CD14-positive monocyte (primary cell): Measurements from ENCODE around the gene SH2D3C. TPM values are rescaled to one million over a fixed set of nuclear protein-coding genes. Genes with fewer than 3 reads are reported as not detected.
"Not testable (repeated sequence)": the region's sequence is repeated elsewhere in the genome, so short reads cannot be mapped to it uniquely, and the experiment has no call there.

Experiments
- DNase-seq, 3 donors: peaks; one replicate each; pipeline ENCODE4 v3.0.0-alpha.2; 2011 to 2022
- H2AFZ ChIP-seq: 2 replicates; pipeline ENCODE4 v1.6.0; 2012; ENCODE audit warnings: mild to moderate bottlenecking, low read depth, low read length, inconsistent platforms; ENCODE audit not compliant: insufficient read depth, poor library complexity, severe bottlenecking
- H3K27ac ChIP-seq, 2 donors: 1 replicate in 1 of 2; 2 replicates in 1 of 2; pipeline ENCODE4 v1.5.1; 2012 to 2013; ENCODE audit warnings: low read length in 2 of 2, control low read depth in 1 of 2, inconsistent platforms in 1 of 2, low read depth in 1 of 2, mild to moderate bottlenecking in 1 of 2
- H3K27me3 ChIP-seq, 2 donors: one replicate each; pipeline versions ENCODE4 v1.6.0 to v1.6.1; 2011 to 2013; ENCODE audit warnings: low read length in 2 of 2; ENCODE audit not compliant: control insufficient read depth in 2 of 2, insufficient read depth in 2 of 2
- H3K36me3 ChIP-seq, 2 donors: replicated peaks in 1 of 2; 1 replicate in 1 of 2; 2 replicates in 1 of 2; pipeline versions ENCODE4 v1.5.1 to v1.6.1; 2012 to 2013; ENCODE audit warnings: low read length in 2 of 2, control low read depth in 1 of 2, inconsistent platforms in 1 of 2, mild to moderate bottlenecking in 1 of 2; ENCODE audit not compliant: insufficient read depth in 2 of 2, control insufficient read depth in 1 of 2
- H3K4me1 ChIP-seq, 2 donors: 1 replicate in 1 of 2; 2 replicates in 1 of 2; pipeline versions ENCODE4 v1.5.1 to v1.6.1; 2012 to 2013; ENCODE audit warnings: low read length in 2 of 2, control low read depth in 1 of 2, inconsistent platforms in 1 of 2, mild to moderate bottlenecking in 1 of 2, moderate library complexity in 1 of 2; ENCODE audit not compliant: insufficient read depth in 2 of 2, control insufficient read depth in 1 of 2
- H3K4me2 ChIP-seq: replicated peaks from 2 replicates; pipeline ENCODE3; 2012; ENCODE audit warnings: low read length, moderate library complexity, mild to moderate bottlenecking; ENCODE audit not compliant: poor library complexity, severe bottlenecking; ENCODE audit errors: extremely low read depth
- H3K4me3 ChIP-seq, 3 experiments: fragments of 200-600 bp in 1 of 3; sonication (generic) in 1 of 3; replicated peaks in 1 of 3; 1 replicate in 2 of 3; 2 replicates in 1 of 3; pipeline ENCODE4 v1.5.1; 2011 to 2013; ENCODE audit warnings: low read length in 3 of 3, mild to moderate bottlenecking in 3 of 3, control low read depth in 2 of 3, low read depth in 2 of 3, inconsistent platforms in 1 of 3, moderate library complexity in 1 of 3
- H3K79me2 ChIP-seq: 2 replicates; pipeline ENCODE4 v1.6.0; 2012; ENCODE audit warnings: mild to moderate bottlenecking, control low read depth, inconsistent platforms, low read length, moderate library complexity; ENCODE audit not compliant: insufficient read depth
- H3K9ac ChIP-seq: 2 replicates; pipeline ENCODE4 v1.6.0; 2017; ENCODE audit warnings: low read length, mild to moderate bottlenecking; ENCODE audit not compliant: insufficient read depth, poor library complexity, severe bottlenecking
- H3K9me3 ChIP-seq, 2 donors: replicated peaks in 1 of 2; 1 replicate in 1 of 2; 2 replicates in 1 of 2; pipeline versions ENCODE4 v1.5.1 to v1.6.1; 2012 to 2013; ENCODE audit warnings: low read length in 2 of 2, control low read depth in 1 of 2; ENCODE audit not compliant: control insufficient read depth in 1 of 2, insufficient read depth in 1 of 2
- H4K20me1 ChIP-seq: 2 replicates; pipeline ENCODE4 v1.6.0; 2012; ENCODE audit warnings: mild to moderate bottlenecking, low read length, control low read depth, moderate library complexity; ENCODE audit not compliant: insufficient read depth
- H3K27ac Mint-ChIP-seq, 7 donors: one replicate each; pipeline ENCODE4 v1.8.0; 2020; ENCODE audit warnings: mild to moderate bottlenecking in 7 of 7, mixed read lengths in 7 of 7, moderate library complexity in 6 of 7, inconsistent platforms in 2 of 7
- H3K27me3 Mint-ChIP-seq, 3 donors: one replicate each; pipeline ENCODE4 v1.8.0; 2021 to 2022; ENCODE audit warnings: low read depth in 3 of 3, mild to moderate bottlenecking in 3 of 3, mixed read lengths in 3 of 3, moderate library complexity in 3 of 3, inconsistent platforms in 1 of 3
- H3K36me3 Mint-ChIP-seq, 2 donors: one replicate each; pipeline ENCODE4 v1.8.0; 2020; ENCODE audit warnings: mixed read lengths in 2 of 2, inconsistent platforms in 1 of 2, mild to moderate bottlenecking in 1 of 2
- H3K4me1 Mint-ChIP-seq: one replicate; pipeline ENCODE4 v1.8.0; 2020; ENCODE audit warnings: mild to moderate bottlenecking, mixed read lengths
- H3K4me3 Mint-ChIP-seq, 2 donors: one replicate each; pipeline ENCODE4 v1.8.0; 2020; ENCODE audit warnings: mild to moderate bottlenecking in 2 of 2, mixed read lengths in 2 of 2, moderate library complexity in 1 of 2
- H3K9me3 Mint-ChIP-seq, 7 donors: one replicate each; pipeline ENCODE4 v1.8.0; 2020 to 2022; ENCODE audit warnings: mixed read lengths in 7 of 7, mild to moderate bottlenecking in 6 of 7, moderate library complexity in 6 of 7, inconsistent platforms in 2 of 7
- WGBS: methylation state at CpG from one replicate; pipeline ENCODE4 v1.1.5; 2013; ENCODE audit warnings: missing lambda C conversion rate; ENCODE audit not compliant: insufficient coverage; 5-methylcytosine and 5-hydroxymethylcytosine counted together
- intact Hi-C, 2 donors: fragments of 100-400 bp; cut with micrococcal nuclease; formaldehyde crosslinking; loops; one replicate each; pipeline versions ENCODE4 v1.15.0 to v1.15.1; 2023
- polyA plus RNA-seq, 3 donors: library from polyadenylated mRNA; depleted of rRNA in 1 of 3; unstranded in 2 of 3; stranded (reverse) in 1 of 3; fragments of 300-500 nt in 2 of 3; fragments of >200 nt in 1 of 3; fragmentation: Illumina TruSeq in 2 of 3; gene quantifications; 1 replicate in 2 of 3; 2 replicates in 1 of 3; pipeline ENCODE4 v1.2.3, GENCODE V29; 2012 to 2021
- TF ChIP-seq, protein P1 (sequence below): fragments of 200-600 bp; IDR thresholded peaks from one replicate; pipeline ENCODE4 v1.8.0; 2022; ENCODE audit warnings: antibody characterized with exemption, mild to moderate bottlenecking

SH2D3C gene
- polyA plus RNA-seq, 3 donors: 11.5 to 47.3 (median 20.5) TPM

DNA sequence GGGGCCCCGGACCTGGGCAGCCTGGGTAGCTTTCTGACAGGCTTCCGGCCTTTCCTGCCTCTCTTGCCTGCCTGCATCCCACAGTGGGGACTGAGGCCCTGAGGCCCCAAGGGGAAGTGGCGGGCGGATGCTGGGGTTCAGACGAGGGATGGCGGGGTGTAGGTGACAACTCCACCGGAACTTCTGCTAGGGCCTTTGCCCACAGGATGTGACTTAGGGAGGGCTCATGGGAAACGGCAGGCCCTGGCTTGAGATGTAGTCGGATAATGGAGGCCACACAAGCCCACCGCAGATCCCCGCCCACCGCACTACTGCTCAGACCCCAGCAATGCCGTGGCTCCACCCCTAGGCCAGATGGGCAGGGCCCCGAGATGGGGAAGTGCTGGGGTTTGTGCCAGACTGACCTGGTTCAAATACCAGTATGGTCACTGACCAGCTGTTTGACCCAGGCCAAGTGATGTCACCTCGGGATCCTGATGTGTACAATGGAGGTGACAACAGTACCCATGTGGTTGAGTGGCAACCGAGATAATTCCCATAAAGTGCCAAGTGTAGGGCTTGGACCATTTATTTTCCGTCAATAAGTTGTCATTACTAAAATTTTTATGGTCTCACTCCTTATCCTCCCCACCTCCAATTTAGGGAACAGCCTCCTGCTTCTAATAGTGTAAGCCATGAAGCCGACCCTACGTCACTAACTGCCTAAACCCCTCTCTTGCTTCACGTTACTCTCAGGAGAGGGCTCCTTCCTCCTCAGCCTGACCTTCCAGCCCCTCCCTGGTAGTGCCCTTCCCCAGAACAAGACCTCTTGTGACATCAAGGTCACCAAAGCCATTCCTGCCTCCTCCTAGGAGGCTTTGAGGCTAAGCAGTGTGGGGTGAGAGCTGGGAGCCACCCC, 4.9 kb upstream of the SH2D3C start:
- H3K4me3 ChIP-seq: peak overlapping the region in 1 of 3 experiments; percentile 72
- intact Hi-C loops: loop anchor here (1.0 to 5.0 kb wide), 4 partner anchors 12 to 211 kb away; partner anchors contain the start of gene TOR2A (in 1 of the 2)
- H3K27me3 ChIP-seq: no peaks in the 10 kb centered on the region
- H3K79me2 ChIP-seq: peaks cover 65% of the 10 kb centered on the region
- Mint-ChIP-seq H3K36me3 (peaks cover 12 to 26% of the 10 kb centered on the region in 2 donors), H3K27me3 (peaks cover 0 to 9% (median 0%) of the 10 kb centered on the region in 3 donors), H3K27ac (peak overlapping the region; percentile 93 to 99 (median 98)), H3K4me3 (peak overlapping the region; percentile 64 to 72), H3K9me3 (peaks cover 0 to 6% (median 0%) of the 10 kb centered on the region in 7 donors), H3K4me1 (peaks cover 73% of the 10 kb centered on the region)
- peaks cover 78 to 82% of the 10 kb centered on the region in 2 donors for H3K4me1 ChIP-seq
- H3K27ac ChIP-seq: peak overlapping the region; percentile 96 to 97
- no peaks in the 10 kb centered on the region for H3K9me3 ChIP-seq
- H4K20me1 ChIP-seq: peaks cover 24% of the 10 kb centered on the region
- peak overlapping the region; percentile 97 for H3K4me2 ChIP-seq
- DNase-seq: peak; percentile 93 to 95 (median 94)
- H2AFZ ChIP-seq: peak overlapping the region; percentile 28
- peaks cover 12 to 14% of the 10 kb centered on the region in 2 donors for H3K36me3 ChIP-seq
- WGBS: 0% methylated on average over 11 of the region's 20 CpGs
- peak overlapping the region; percentile 71 for H3K9ac ChIP-seq
- TF ChIP-seq, protein P1, sequence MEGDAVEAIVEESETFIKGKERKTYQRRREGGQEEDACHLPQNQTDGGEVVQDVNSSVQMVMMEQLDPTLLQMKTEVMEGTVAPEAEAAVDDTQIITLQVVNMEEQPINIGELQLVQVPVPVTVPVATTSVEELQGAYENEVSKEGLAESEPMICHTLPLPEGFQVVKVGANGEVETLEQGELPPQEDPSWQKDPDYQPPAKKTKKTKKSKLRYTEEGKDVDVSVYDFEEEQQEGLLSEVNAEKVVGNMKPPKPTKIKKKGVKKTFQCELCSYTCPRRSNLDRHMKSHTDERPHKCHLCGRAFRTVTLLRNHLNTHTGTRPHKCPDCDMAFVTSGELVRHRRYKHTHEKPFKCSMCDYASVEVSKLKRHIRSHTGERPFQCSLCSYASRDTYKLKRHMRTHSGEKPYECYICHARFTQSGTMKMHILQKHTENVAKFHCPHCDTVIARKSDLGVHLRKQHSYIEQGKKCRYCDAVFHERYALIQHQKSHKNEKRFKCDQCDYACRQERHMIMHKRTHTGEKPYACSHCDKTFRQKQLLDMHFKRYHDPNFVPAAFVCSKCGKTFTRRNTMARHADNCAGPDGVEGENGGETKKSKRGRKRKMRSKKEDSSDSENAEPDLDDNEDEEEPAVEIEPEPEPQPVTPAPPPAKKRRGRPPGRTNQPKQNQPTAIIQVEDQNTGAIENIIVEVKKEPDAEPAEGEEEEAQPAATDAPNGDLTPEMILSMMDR: no peak

DNA sequence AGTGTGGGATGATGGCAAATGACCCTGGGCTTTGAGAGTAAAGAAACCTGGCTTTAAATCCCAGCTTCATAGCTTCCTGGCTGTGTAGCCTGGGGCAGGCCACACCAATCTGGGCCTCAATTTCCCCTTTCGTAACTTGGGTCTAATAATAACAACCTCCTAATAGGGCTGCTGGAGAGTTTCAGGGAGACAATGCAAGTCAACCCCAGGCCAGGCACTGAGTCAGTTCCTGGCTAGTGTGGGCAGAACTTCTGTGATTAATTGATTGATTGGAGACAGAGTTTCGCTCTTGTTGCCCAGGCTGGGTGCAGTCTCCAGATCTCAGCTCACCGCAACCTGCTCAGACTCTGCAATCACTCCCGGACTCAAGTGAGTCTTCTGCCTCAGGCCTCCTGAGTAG, 3.3 kb upstream of the SH2D3C start:
- Mint-ChIP-seq H3K27me3 (peaks cover 0 to 9% (median 0%) of the 10 kb centered on the region in 3 donors), H3K9me3 (peaks cover 0 to 6% (median 0%) of the 10 kb centered on the region in 7 donors), H3K36me3 (peaks cover 0 to 13% of the 10 kb centered on the region in 2 donors), H3K4me1 (peaks cover 68% of the 10 kb centered on the region), H3K4me3 (no peak overlapping the region), H3K27ac (peak overlapping the region; percentile 93 to 99 (median 98))
- H3K9ac ChIP-seq: no peak overlapping the region
- H3K79me2 ChIP-seq: peaks cover 65% of the 10 kb centered on the region
- WGBS: 76% methylated on average over 3 of the region's 4 CpGs
- H3K4me1 ChIP-seq: peaks cover 72 to 77% of the 10 kb centered on the region in 2 donors
- peak in 2 of 3 donors; percentile 52 to 59 for DNase-seq
- intact Hi-C loops: loop anchor here in 1 of 2 donors (2.0 to 5.0 kb wide), 3 partner anchors 47 to 210 kb away; partner anchors contain the start of gene TOR2A
- H3K4me2 ChIP-seq: no peak overlapping the region
- H3K27me3 ChIP-seq: no peaks in the 10 kb centered on the region
- TF ChIP-seq, protein P1: no peak
- H3K4me3 ChIP-seq: peak overlapping the region in 1 of 3 experiments; percentile 7
- H4K20me1 ChIP-seq: peaks cover 16% of the 10 kb centered on the region
- no peaks in the 10 kb centered on the region for H3K36me3 ChIP-seq
- no peak overlapping the region for H2AFZ ChIP-seq
- H3K9me3 ChIP-seq: no peaks in the 10 kb centered on the region
- H3K27ac ChIP-seq: peak overlapping the region; percentile 96 to 98

DNA sequence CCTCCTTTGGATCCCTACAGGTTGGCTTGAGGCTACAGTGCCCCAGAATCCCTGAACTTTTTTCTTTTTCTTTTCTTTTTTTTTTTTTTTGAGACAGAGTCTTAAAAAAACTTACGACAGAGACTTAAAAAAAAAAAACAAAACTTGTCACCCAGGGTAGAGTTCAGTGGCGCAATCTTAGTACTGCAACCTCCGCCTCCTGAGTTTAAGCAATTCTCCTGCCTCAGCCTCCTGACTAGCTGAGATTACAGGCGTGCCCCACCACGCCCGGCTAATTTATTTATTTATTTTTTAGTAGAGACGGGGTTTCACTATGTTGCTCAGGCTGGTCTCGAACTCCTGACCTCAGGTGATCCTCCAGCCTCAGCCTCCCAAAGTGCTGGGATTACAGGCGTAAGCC, 2.4 kb upstream of the SH2D3C start:
- Histone ChIP-seq H3K4me3 (peak overlapping the region in 1 of 3 experiments; percentile 98), H3K4me1 (peaks cover 75 to 79% of the 10 kb centered on the region in 2 donors), H4K20me1 (peaks cover 17% of the 10 kb centered on the region), H3K9ac (peak overlapping the region; percentile 67), H3K4me2 (peak overlapping the region; percentile 56), H3K79me2 (peaks cover 65% of the 10 kb centered on the region), H3K27ac (peak overlapping the region; percentile 96 to 98)
- H3K4me3 Mint-ChIP-seq, H3K36me3 ChIP-seq, H3K27me3 Mint-ChIP-seq, H3K9me3 ChIP-seq, H3K27me3 ChIP-seq, H3K9me3 Mint-ChIP-seq, H2AFZ ChIP-seq: not testable (repeated sequence)
- Mint-ChIP-seq H3K36me3 (peaks cover 0 to 15% of the 10 kb centered on the region in 2 donors), H3K4me1 (peaks cover 73% of the 10 kb centered on the region), H3K27ac (peak overlapping the region; percentile 93 to 99 (median 98))
- peak; percentile 82 to 90 (median 88) for DNase-seq
- intact Hi-C loops: loop anchor here in 1 of 2 donors (2.0 to 5.0 kb wide), 2 partner anchors 56 to 209 kb away; no protein-coding TSS in a partner anchor
- no CpG with 5 or more reads among the region's 9 CpGs for WGBS
